SU-DHL-6 (cell line): ENCODE measurements around the gene SLC25A25.
"Not testable (repeated sequence)": the region's sequence is repeated elsewhere in the genome, so short reads cannot be mapped to it uniquely, and the experiment has no call there.

ENCODE experiments used
- H2AFZ ChIP-seq: fragments of 200-600 bp; sonication (generic); 2 replicates; pipeline ENCODE4 v1.6.1; 2014; ENCODE audit warnings: low read depth, mild to moderate bottlenecking, moderate library complexity, mixed read lengths, antibody characterized with exemption, low read length; ENCODE audit not compliant: severe bottlenecking
- H3F3A ChIP-seq: fragments of 200-600 bp; shearing (Covaris generic); 2 replicates; pipeline ENCODE4 v1.6.0; 2016; ENCODE audit warnings: antibody characterized with exemption, mild to moderate bottlenecking; ENCODE audit not compliant: insufficient read depth
- H3K27ac ChIP-seq: fragments of 200-600 bp; sonication (generic); 2 replicates; pipeline ENCODE4 v1.5.1; 2016; ENCODE audit warnings: low read depth, mild to moderate bottlenecking, low read length, moderate library complexity, mixed read lengths
- H3K27me3 ChIP-seq: fragments of 200-600 bp; sonication (generic), shearing (Covaris generic); 2 replicates; pipeline ENCODE4 v1.6.0; 2014; ENCODE audit warnings: mild to moderate bottlenecking, low read length
- H3K36me3 ChIP-seq: fragments of 200-600 bp; sonication (generic); 2 replicates; pipeline ENCODE4 v1.6.1; 2014; ENCODE audit warnings: mild to moderate bottlenecking, low read length, mixed read lengths
- H3K4me2 ChIP-seq: fragments of 300-600, 200-600 bp; shearing (Covaris generic), sonication (generic); 2 replicates; pipeline ENCODE4 v1.6.0; 2014; ENCODE audit warnings: low read length, low read depth, mild to moderate bottlenecking; ENCODE audit not compliant: poor library complexity, severe bottlenecking
- H3K4me3 ChIP-seq: fragments of 200-600 bp; sonication (generic); 2 replicates; pipeline ENCODE4 v1.5.1; 2014; ENCODE audit warnings: antibody characterized with exemption, low read length, mild to moderate bottlenecking, mixed read lengths; ENCODE audit not compliant: insufficient read depth, poor library complexity, severe bottlenecking
- H3K79me2 ChIP-seq: fragments of 200-600 bp; sonication (generic); 2 replicates; pipeline ENCODE4 v1.6.1; 2014; ENCODE audit warnings: mild to moderate bottlenecking, low read length, moderate library complexity; ENCODE audit not compliant: insufficient read depth
- H3K9ac ChIP-seq: fragments of 200-600 bp; sonication (generic); 2 replicates; pipeline ENCODE4 v1.7.0; 2014; ENCODE audit warnings: mild to moderate bottlenecking, low read length
- H3K9me2 ChIP-seq: fragments of 200-600 bp; sonication (generic); replicated peaks from 2 replicates; pipeline ENCODE4 v1.6.1; 2014; ENCODE audit warnings: low read length; ENCODE audit not compliant: insufficient read depth
- H3K9me3 ChIP-seq: fragments of 200-600 bp; sonication (generic); 2 replicates; pipeline ENCODE4 v1.6.1; 2014; ENCODE audit warnings: low read length, mixed read lengths; ENCODE audit not compliant: insufficient read depth
- H4K20me1 ChIP-seq: fragments of 200-600 bp; sonication (generic); 2 replicates; pipeline ENCODE4 v1.6.1; 2014; ENCODE audit warnings: low read depth, mild to moderate bottlenecking, antibody characterized with exemption, low read length, moderate library complexity, mixed read lengths
- CTCF ChIP-seq: fragments of 200-600 bp; sonication (generic); IDR thresholded peaks from one replicate; pipeline ENCODE4 v1.5.1; 2017; ENCODE audit warnings: antibody characterized with exemption, mild to moderate bottlenecking, low read length, moderate library complexity; ENCODE audit not compliant: insufficient read depth, poor library complexity, severe bottlenecking
- EZH2phosphoT487 ChIP-seq: fragments of 200-600 bp; sonication (generic), shearing (Covaris generic); conservative IDR thresholded peaks from 2 replicates; pipeline ENCODE4 v1.6.1; 2018; ENCODE audit warnings: mild to moderate bottlenecking, antibody characterized with exemption, low read length, moderate library complexity, mixed read lengths

The SLC25A25 gene

GRCh38 chr9:128066713-128067644 lies 1.1 kb upstream of the SLC25A25 start, which contains the start of gene NAIF1:
NAIF1 (minus strand) TSS chr9:128067320; CDS start chr9:128067101, 219 bp downstream.
- Histone ChIP-seq H2AFZ (peak within 1 kb of the TSS; percentile 52), H3K9me2 (no peaks in the 10 kb centered on the region), H3K79me2 (peaks cover 50% of the 10 kb centered on the region), H3K9me3 (no peaks in the 10 kb centered on the region), H3K27ac (peak within 1 kb of the TSS; percentile 91), H3K27me3 (no peaks in the 10 kb centered on the region), H4K20me1 (no peaks in the 10 kb centered on the region), H3F3A (peaks cover 21% of the 10 kb centered on the region), H3K9ac (peak within 1 kb of the TSS; percentile 87), H3K36me3 (no peaks in the 10 kb centered on the region), H3K4me2 (peak within 1 kb of the TSS; percentile 94), H3K4me3 (peak within 1 kb of the TSS; percentile 76)
- TF ChIP-seq CTCF (no peak), EZH2phosphoT487 (no peak)

GRCh38 chr9:128068386-128069205 lies 564 bp downstream of the SLC25A25 start:
- no peaks in the 10 kb centered on the region for H3K9me2 ChIP-seq
- H4K20me1 ChIP-seq, result no peaks in the 10 kb centered on the region
- H3F3A ChIP-seq, result peaks cover 37% of the 10 kb centered on the region
- no peaks in the 10 kb centered on the region for H3K36me3 ChIP-seq
- H2AFZ ChIP-seq, result no peak overlapping the region
- peak overlapping the region; percentile 76 for H3K4me3 ChIP-seq
- peaks cover 59% of the 10 kb centered on the region for H3K79me2 ChIP-seq
- no peaks in the 10 kb centered on the region for H3K9me3 ChIP-seq
- no peaks in the 10 kb centered on the region for H3K27me3 ChIP-seq
- peak overlapping the region; percentile 77 for H3K27ac ChIP-seq
- H3K4me2 ChIP-seq, result peak overlapping the region; percentile 94
- no peak for TF ChIP-seq EZH2phosphoT487
- H3K9ac ChIP-seq, result peak overlapping the region; percentile 87

GRCh38 chr9:128070874-128071273 lies 2.8 kb downstream of the SLC25A25 start:
- no peaks in the 10 kb centered on the region for H3K36me3 ChIP-seq
- H3K27ac ChIP-seq, result peak overlapping the region; percentile 93
- peaks cover 76% of the 10 kb centered on the region for H3K79me2 ChIP-seq
- H3K9me2 ChIP-seq, result no peaks in the 10 kb centered on the region
- H3F3A ChIP-seq, result peaks cover 37% of the 10 kb centered on the region
- no peak for TF ChIP-seq EZH2phosphoT487
- no peak for TF ChIP-seq CTCF
- H3K4me2 ChIP-seq, result peak overlapping the region; percentile 73
- H2AFZ ChIP-seq, result no peak overlapping the region
- no peaks in the 10 kb centered on the region for H4K20me1 ChIP-seq
- no peaks in the 10 kb centered on the region for H3K9me3 ChIP-seq
- no peaks in the 10 kb centered on the region for H3K27me3 ChIP-seq
- H3K4me3 ChIP-seq, result peak overlapping the region; percentile 20
- peak overlapping the region; percentile 38 for H3K9ac ChIP-seq

- not testable (repeated sequence) for H4K20me1 ChIP-seq, H3K9me3 ChIP-seq, H2AFZ ChIP-seq, H3K27me3 ChIP-seq, H3K36me3 ChIP-seq, H3K9me2 ChIP-seq
- Histone ChIP-seq H3K9ac (peak overlapping the region; percentile 44), H3K4me3 (peak overlapping the region; percentile 26), H3K79me2 (peaks cover 73% of the 10 kb centered on the region), H3K4me2 (peak overlapping the region; percentile 73), H3K27ac (peak overlapping the region; percentile 93), H3F3A (peaks cover 37% of the 10 kb centered on the region)
Measured at GRCh38 chr9:128071475-128071874, 3.4 kb downstream of the SLC25A25 start.
